GM12878 (cell line): ENCODE measurements around the gene PAPLN. TPM values are rescaled to one million over a fixed set of nuclear protein-coding genes. Genes with fewer than 3 reads are reported as not detected.

Source experiments
- ATAC-seq: fragments of 200-7000 bp; cut with Tn5 transposase; 3 replicates; pipeline ENCODE4 v1.9.1; 2020; ENCODE audit warnings: mild to moderate bottlenecking, moderate library complexity
- BruUV-seq: library from RNA; stranded (reverse); fragments of 400-500 nt; replicated peaks from 2 replicates; lab custom pipeline; 2021; lab: Mats Ljungman, UMichigan
- CTCF ChIA-PET: fragments of 300-600 bp; sonication (Branson Sonifier 250); formaldehyde crosslinking; extraction: SDS; loops from one replicate; lab custom pipeline; 2021; ENCODE audit warnings: inconsistent platforms; lab: Yijun Ruan, JAX
- POLR2A ChIA-PET: fragments of 350-600 bp; formaldehyde crosslinking; extraction: SDS; loops from one replicate; lab custom pipeline; 2021; ENCODE audit warnings: inconsistent platforms; lab: Charles Lee
- RAD21 ChIA-PET: fragments of 300-600 bp; sonication (Branson Sonifier 250); formaldehyde crosslinking; loops from one replicate; lab custom pipeline; 2023; ENCODE audit warnings: antibody characterized with exemption; ENCODE audit not compliant: unreplicated experiment; lab: Charles Lee
- SMC1A ChIA-PET: fragments of 300-600 bp; sonication (Branson Sonifier 250); formaldehyde crosslinking; loops from one replicate; lab custom pipeline; 2023; ENCODE audit not compliant: unreplicated experiment, uncharacterized antibody; lab: Charles Lee
- DNase-seq: peaks from one replicate; pipeline ENCODE4 v3.0.0-alpha.2; 2011; ENCODE audit warnings: low read depth, low spot score
- FAIRE-seq: peaks from 3 replicates; lab custom pipeline; 2011; peaks lifted over from hg19 to GRCh38; lab: Jason Lieb, UNC
- H2AFZ ChIP-seq: 2 replicates; pipeline ENCODE4 v1.6.0; 2011; ENCODE audit warnings: low read depth, low read length, control low read depth; ENCODE audit not compliant: control insufficient read depth
- H3K27ac ChIP-seq: 2 replicates; pipeline ENCODE4 v1.5.1; 2011; ENCODE audit warnings: control low read depth; ENCODE audit not compliant: control insufficient read depth, insufficient read depth
- H3K27me3 ChIP-seq, 2 experiments: replicated peaks in 1 of 2; 2 replicates each; pipeline versions ENCODE4 v1.6.0 to v1.6.1; 2011; ENCODE audit warnings: low read length in 1 of 2; ENCODE audit not compliant: control insufficient read depth in 2 of 2, insufficient read depth in 2 of 2
- H3K36me3 ChIP-seq, 2 experiments: 2 replicates each; pipeline ENCODE4 v1.5.1; 2011; ENCODE audit warnings: low read length in 1 of 2; ENCODE audit not compliant: control insufficient read depth in 2 of 2, insufficient read depth in 2 of 2
- H3K4me1 ChIP-seq: 2 replicates; pipeline ENCODE4 v1.6.1; 2011; ENCODE audit warnings: mild to moderate bottlenecking, low read length, moderate library complexity, mixed read lengths; ENCODE audit not compliant: control insufficient read depth, insufficient read depth
- H3K4me2 ChIP-seq: 2 replicates; pipeline ENCODE4 v1.6.0; 2011; ENCODE audit warnings: control low read depth; ENCODE audit not compliant: control insufficient read depth, insufficient read depth
- H3K4me3 ChIP-seq: fragments of 200-600 bp; sonication (generic); 2 replicates; pipeline ENCODE4 v1.5.1; 2016
- H3K79me2 ChIP-seq: 2 replicates; pipeline ENCODE4 v1.6.0; 2011; ENCODE audit warnings: low read length; ENCODE audit not compliant: control insufficient read depth, insufficient read depth
- H3K9ac ChIP-seq: 2 replicates; pipeline ENCODE4 v1.8.0; 2011; ENCODE audit warnings: low read length, control low read depth, mixed read lengths; ENCODE audit not compliant: control insufficient read depth, insufficient read depth
- H3K9me3 ChIP-seq: replicated peaks from 3 replicates; pipeline ENCODE4 v1.5.1; 2011; ENCODE audit warnings: mild to moderate bottlenecking, low read length; ENCODE audit not compliant: control insufficient read depth, insufficient read depth
- H4K20me1 ChIP-seq: 2 replicates; pipeline ENCODE4 v1.6.0; 2011; ENCODE audit not compliant: control insufficient read depth, insufficient read depth
- ASH2L ChIP-seq: fragments of 300-600, 200-600 bp; sonication (generic); IDR thresholded peaks from 2 replicates; pipeline ENCODE4 v1.6.1; 2017; ENCODE audit warnings: low read depth, mild to moderate bottlenecking, borderline replicate concordance
- DPF2 ChIP-seq: fragments of 450-650 bp; IDR thresholded peaks from 2 replicates; pipeline ENCODE4 v1.6.1; 2017; ENCODE audit warnings: mild to moderate bottlenecking
- GABPA ChIP-seq: IDR thresholded peaks from 2 replicates; pipeline ENCODE4 v1.6.1; 2014; ENCODE audit warnings: antibody characterized with exemption, low read depth, mild to moderate bottlenecking, inconsistent platforms
- HCFC1 ChIP-seq: fragments of 150-350 bp; IDR thresholded peaks from 2 replicates; pipeline ENCODE4 v1.6.1; 2014; ENCODE audit warnings: low read length
- KAT2A ChIP-seq: conservative IDR thresholded peaks from 2 replicates; pipeline ENCODE4 v1.6.1; 2011; ENCODE audit warnings: low read depth, low read length; ENCODE audit not compliant: control insufficient read depth
- KLF5 ChIP-seq: fragments of 450-650 bp; IDR thresholded peaks from 2 replicates; pipeline ENCODE4 v1.6.1; 2014; ENCODE audit warnings: mild to moderate bottlenecking; ENCODE audit not compliant: partially characterized antibody
- MEF2B ChIP-seq: fragments of 450-650 bp; IDR thresholded peaks from 2 replicates; pipeline ENCODE4 v1.6.1; 2018; ENCODE audit warnings: mild to moderate bottlenecking, moderate library complexity; ENCODE audit not compliant: partially characterized antibody, poor library complexity, severe bottlenecking
- POU2F2 ChIP-seq: IDR thresholded peaks from 3 replicates; pipeline ENCODE4 v1.6.1; 2011; ENCODE audit warnings: low read depth, mild to moderate bottlenecking, low read length, borderline replicate concordance
- RAD21 ChIP-seq: IDR thresholded peaks from 2 replicates; pipeline ENCODE4 v1.6.1; 2011; ENCODE audit warnings: mild to moderate bottlenecking, low read depth, low read length, moderate library complexity; ENCODE audit not compliant: insufficient read depth
- RAD51 ChIP-seq: fragments of 450-650 bp; IDR thresholded peaks from 2 replicates; pipeline ENCODE4 v1.6.1; 2016; ENCODE audit warnings: moderate library complexity, mild to moderate bottlenecking, inconsistent platforms
- RELA ChIP-seq: fragments of 450-650 bp; IDR thresholded peaks from 2 replicates; pipeline ENCODE4 v1.8.0; 2014; ENCODE audit warnings: borderline replicate concordance; ENCODE audit not compliant: partially characterized antibody
- SRF ChIP-seq, 2 experiments: IDR thresholded peaks; 2 replicates each; pipeline ENCODE4 v1.6.1; 2011; ENCODE audit warnings: low read depth in 2 of 2, low read length in 2 of 2, mild to moderate bottlenecking in 1 of 2, moderate library complexity in 1 of 2
- TAF1 ChIP-seq: IDR thresholded peaks from 2 replicates; pipeline ENCODE4 v1.6.1; 2011; ENCODE audit warnings: mild to moderate bottlenecking, low read depth, low read length, borderline replicate concordance
- WGBS: methylation state at CpG from one replicate; pipeline ENCODE4 v1.1.6; 2016; ENCODE audit warnings: low lambda C conversion rate; ENCODE audit not compliant: insufficient replicate concordance, insufficient coverage; ENCODE audit errors: missing lambda C conversion rate; 5-methylcytosine and 5-hydroxymethylcytosine counted together
- in situ Hi-C: fragments of 300-500 bp; cut with MboI; formaldehyde crosslinking; loops from 9 replicates; pipeline ENCODE4 v1.14.3; 2018; ENCODE audit warnings: mixed read lengths
- intact Hi-C: fragments of 100-400 bp; cut with micrococcal nuclease; formaldehyde crosslinking; loops from one replicate; pipeline ENCODE4 v1.14.2; 2022; ENCODE audit not compliant: unreplicated experiment
- polyA plus RNA-seq, 11 experiments: library from polyadenylated mRNA; depleted of rRNA in 4 of 11; unstranded in 6 of 11; stranded (reverse) in 5 of 11; fragments of >200 nt; fragmentation: Nextera tagmentation in 4 of 11; fragmentation: Illumina TruSeq in 1 of 11; extraction: Ambion mirVana in 4 of 11; extraction: Trizol in 1 of 11; gene quantifications; 1 replicate in 1 of 11; 2 replicates in 10 of 11; pipeline versions ENCODE4 v1.2.1 to v1.2.3, GENCODE V29; 2011 to 2016; ENCODE audit warnings: inconsistent platforms in 2 of 11, missing spikeins in 2 of 11, low read depth in 1 of 11
- total RNA-seq, 4 experiments: library from RNA; depleted of rRNA in 3 of 4; stranded (reverse); fragments of >200 nt in 3 of 4; fragmentation: Illumina TruSeq in 1 of 4; extraction: Trizol in 1 of 4; gene quantifications; 2 replicates each; pipeline versions ENCODE4 v1.2.1 to v1.2.3, GENCODE V29; 2013 to 2021
- TF ChIP-seq, protein P1 (sequence below): IDR thresholded peaks from 2 replicates; pipeline ENCODE4 v1.6.1; 2011; ENCODE audit warnings: low read depth, low read length, improper control_type of control experiment, borderline replicate concordance

The PAPLN gene
- total and polyA plus RNA-seq, 10 of the 15 experiments (the other 5 are each of a cell fraction or from before 2014, with no cell fraction given), result 1.8 to 19.8 (median 7.4) TPM

DNA sequence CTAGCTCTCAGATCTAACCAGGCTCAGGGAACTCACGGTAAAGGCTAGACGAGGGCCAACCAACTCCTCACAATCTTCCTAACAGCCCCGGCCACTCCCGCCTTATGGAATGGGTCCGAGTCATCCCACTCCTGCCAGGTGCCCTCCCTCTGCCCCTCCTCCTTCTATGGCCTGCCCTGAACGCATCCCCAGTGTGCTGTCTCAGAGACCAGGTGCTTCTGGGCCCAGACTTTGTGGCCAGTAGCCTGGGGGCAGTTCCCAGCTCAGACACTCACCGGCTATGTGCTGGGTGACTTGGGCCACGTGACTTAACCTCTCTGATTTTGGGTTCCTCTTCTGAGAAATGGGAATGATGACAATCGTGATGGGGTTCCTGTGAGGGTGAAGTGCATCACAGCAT, 22.5 kb downstream of the PAPLN start:
- Histone ChIP-seq H3K4me1 (no peaks in the 10 kb centered on the region; the same call in 1 of the 2 replicates), H3K9ac (no peak overlapping the region), H3K27me3 (no peaks in the 10 kb centered on the region; a peak in 1 of 4 replicates), H3K4me3 (no peak overlapping the region), H3K4me2 (no peak overlapping the region), H2AFZ (no peak overlapping the region), H4K20me1 (no peaks in the 10 kb centered on the region), H3K79me2 (no peaks in the 10 kb centered on the region), H3K9me3 (no peaks in the 10 kb centered on the region), H3K36me3 (no peaks in the 10 kb centered on the region), H3K27ac (no peak overlapping the region)
- no peak for ATAC-seq
- RAD21 ChIA-PET, result no interaction called here
- DNase-seq, result no peak
- FAIRE-seq, result no peak
- intact Hi-C loops (no loop called here), in situ Hi-C loops (no loop called here)
- no peak for TF ChIP-seq RAD51
- no peak for TF ChIP-seq KLF5
- TF ChIP-seq TAF1, result no peak
- no peak for TF ChIP-seq SRF (IDR thresholded peaks at IDR 0.05; ENCODE audit: low read depth in 2 of 2, low read length in 2 of 2)
- no peak for TF ChIP-seq KAT2A
- TF ChIP-seq ASH2L, result no peak
- TF ChIP-seq MEF2B, result no peak
- TF ChIP-seq RELA, result no peak
- no peak for TF ChIP-seq RAD21
- TF ChIP-seq HCFC1, result no peak
- TF ChIP-seq, protein P1, sequence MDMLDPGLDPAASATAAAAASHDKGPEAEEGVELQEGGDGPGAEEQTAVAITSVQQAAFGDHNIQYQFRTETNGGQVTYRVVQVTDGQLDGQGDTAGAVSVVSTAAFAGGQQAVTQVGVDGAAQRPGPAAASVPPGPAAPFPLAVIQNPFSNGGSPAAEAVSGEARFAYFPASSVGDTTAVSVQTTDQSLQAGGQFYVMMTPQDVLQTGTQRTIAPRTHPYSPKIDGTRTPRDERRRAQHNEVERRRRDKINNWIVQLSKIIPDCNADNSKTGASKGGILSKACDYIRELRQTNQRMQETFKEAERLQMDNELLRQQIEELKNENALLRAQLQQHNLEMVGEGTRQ, result no peak
- TF ChIP-seq GABPA, result no peak
- TF ChIP-seq DPF2, result no peak
- no peak for TF ChIP-seq POU2F2
- BruUV-seq, result no TSS peak
- SMC1A ChIA-PET, result no interaction called here
- CTCF ChIA-PET, result no interaction called here
- 73% methylated on average over 9 of the region's 9 CpGs for WGBS
- POLR2A ChIA-PET, result no interaction called here
